Measurements from ENCODE around the gene EFL1.
"Not testable (repeated sequence)": the region's sequence is repeated elsewhere in the genome, so short reads cannot be mapped to it uniquely, and the experiment has no call there.

Gene EFL1

DNA sequence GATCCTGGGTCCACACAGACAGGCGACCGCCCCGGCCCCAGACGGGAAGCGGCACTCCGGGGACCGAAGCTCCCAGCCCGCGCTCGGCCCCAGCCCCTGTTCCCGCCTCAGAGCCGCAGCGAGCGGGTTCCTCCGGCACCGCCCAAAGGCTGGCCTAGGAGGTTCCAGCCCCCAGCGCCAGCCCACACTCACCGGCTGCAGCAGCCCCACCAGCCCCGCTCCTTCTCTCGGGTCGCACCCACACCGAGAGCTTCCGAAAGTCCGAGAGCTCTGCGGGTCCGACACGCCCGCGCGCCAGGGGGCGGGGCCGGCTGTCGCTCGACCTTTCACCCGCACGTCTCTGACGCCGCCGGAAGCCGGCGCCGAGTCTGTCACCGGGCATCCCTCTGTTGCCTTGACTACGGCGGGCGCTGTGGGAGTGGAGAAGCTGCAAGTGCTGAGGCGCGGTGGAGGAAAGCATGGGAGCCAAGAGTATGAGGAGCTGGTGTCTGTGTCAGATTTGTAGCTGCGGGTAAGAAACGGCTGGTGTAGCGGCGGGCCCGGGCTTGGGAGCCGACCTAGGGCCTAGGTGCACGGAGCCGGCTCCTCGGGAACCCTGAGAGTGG, at the start of gene EFL1, which contains the start of gene SAXO2:
Gene EFL1 (minus strand): TSS at position 313 of the 605 bp plus-strand sequence. CDS start 956 bp downstream, outside the sequence.
Gene SAXO2 (plus strand): TSS at position 397 of the 605 bp plus-strand sequence. CDS start 62 bp downstream, at position 459.
- no peaks in the 10 kb centered on the region for H3K9me3 Mint-ChIP-seq
- peaks cover 24% of the 10 kb centered on the region for H3K36me3 Mint-ChIP-seq (ENCODE audit: low read depth)
- peak within 1 kb of the TSS; percentile 82 for H3K27ac Mint-ChIP-seq
- H3K4me1 Mint-ChIP-seq (ENCODE audit: low read depth): peaks cover 29% of the 10 kb centered on the region
- H3K4me3 Mint-ChIP-seq: peak within 1 kb of the TSS; percentile 91
- H3K27me3 Mint-ChIP-seq: no peaks in the 10 kb centered on the region

DNA sequence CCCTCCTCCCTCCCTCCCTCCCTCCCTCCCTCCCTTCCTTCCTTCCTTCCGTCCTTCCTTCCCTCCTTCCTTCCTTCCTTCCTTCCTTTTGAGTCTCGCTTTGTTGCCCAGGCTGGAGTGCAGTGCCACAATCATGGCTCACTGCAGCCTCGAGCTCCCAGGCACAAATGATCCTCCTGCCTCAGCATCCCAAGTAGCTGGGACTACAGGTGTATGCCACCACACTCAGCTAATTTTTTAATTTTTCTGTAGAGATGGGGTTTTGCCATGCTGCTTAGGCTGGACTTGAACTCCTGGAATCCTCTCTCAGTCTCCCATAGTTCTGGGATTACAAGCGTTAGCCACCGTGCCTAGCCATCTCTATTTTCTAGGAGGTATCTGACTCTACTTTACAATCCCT, 48.8 kb upstream of the EFL1 start:
- H3K4me3 Mint-ChIP-seq; H3K27ac Mint-ChIP-seq; H3K4me1 Mint-ChIP-seq (ENCODE audit: low read depth); H3K36me3 Mint-ChIP-seq (ENCODE audit: low read depth); H3K27me3 Mint-ChIP-seq; H3K9me3 Mint-ChIP-seq: not testable (repeated sequence)

DNA sequence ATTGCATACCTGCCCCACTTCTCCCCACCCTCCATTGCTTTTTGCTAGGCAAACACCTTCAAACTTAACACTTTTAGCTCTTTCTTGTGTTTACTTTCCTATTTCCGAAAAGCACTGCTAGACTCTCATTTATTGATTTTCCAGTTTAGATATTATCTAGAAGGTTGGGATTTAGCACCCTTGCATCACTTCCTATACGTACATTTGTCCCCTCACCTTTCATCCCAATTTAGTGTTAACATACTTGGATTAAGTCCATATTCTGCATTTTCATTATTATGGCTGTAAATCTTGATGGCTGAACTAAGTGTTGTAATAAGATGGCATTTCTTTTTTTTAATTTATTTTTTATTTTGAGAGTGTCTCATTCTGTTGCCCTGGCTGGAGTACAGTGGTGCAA, 47.3 kb upstream of the EFL1 start:
- no peaks in the 10 kb centered on the region for H3K27me3 Mint-ChIP-seq
- no peaks in the 10 kb centered on the region for H3K36me3 Mint-ChIP-seq (ENCODE audit: low read depth)
- H3K9me3 Mint-ChIP-seq: peaks cover 4% of the 10 kb centered on the region
- H3K27ac Mint-ChIP-seq: no peak overlapping the region
- H3K4me1 Mint-ChIP-seq (ENCODE audit: low read depth): peaks cover 6% of the 10 kb centered on the region
- H3K4me3 Mint-ChIP-seq: no peak overlapping the region

DNA sequence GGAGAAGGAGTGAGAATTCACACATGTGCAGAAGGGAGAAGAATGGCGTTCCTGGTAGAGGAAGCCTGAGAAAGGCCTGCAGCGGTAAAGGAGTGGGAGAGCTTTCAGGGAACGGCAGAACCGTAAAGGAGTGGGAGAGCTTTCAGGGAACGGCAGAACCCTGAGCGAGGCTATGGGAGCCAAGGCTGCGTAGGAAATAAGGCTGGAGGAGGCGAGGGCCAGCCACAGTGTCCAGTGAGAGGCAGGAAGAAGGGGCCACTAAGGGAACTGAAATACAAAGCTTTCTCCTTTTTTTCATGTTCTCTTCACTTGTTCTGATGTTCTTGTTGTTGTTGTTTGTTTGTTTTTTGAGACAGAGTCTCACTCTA, 45.2 kb upstream of the EFL1 start:
- Mint-ChIP-seq H3K27ac (no peak overlapping the region), H3K4me3 (no peak overlapping the region), H3K9me3 (peaks cover 4% of the 10 kb centered on the region), H3K27me3 (no peaks in the 10 kb centered on the region), H3K36me3 (ENCODE audit: low read depth) (no peaks in the 10 kb centered on the region), H3K4me1 (ENCODE audit: low read depth) (peaks cover 8% of the 10 kb centered on the region)

DNA sequence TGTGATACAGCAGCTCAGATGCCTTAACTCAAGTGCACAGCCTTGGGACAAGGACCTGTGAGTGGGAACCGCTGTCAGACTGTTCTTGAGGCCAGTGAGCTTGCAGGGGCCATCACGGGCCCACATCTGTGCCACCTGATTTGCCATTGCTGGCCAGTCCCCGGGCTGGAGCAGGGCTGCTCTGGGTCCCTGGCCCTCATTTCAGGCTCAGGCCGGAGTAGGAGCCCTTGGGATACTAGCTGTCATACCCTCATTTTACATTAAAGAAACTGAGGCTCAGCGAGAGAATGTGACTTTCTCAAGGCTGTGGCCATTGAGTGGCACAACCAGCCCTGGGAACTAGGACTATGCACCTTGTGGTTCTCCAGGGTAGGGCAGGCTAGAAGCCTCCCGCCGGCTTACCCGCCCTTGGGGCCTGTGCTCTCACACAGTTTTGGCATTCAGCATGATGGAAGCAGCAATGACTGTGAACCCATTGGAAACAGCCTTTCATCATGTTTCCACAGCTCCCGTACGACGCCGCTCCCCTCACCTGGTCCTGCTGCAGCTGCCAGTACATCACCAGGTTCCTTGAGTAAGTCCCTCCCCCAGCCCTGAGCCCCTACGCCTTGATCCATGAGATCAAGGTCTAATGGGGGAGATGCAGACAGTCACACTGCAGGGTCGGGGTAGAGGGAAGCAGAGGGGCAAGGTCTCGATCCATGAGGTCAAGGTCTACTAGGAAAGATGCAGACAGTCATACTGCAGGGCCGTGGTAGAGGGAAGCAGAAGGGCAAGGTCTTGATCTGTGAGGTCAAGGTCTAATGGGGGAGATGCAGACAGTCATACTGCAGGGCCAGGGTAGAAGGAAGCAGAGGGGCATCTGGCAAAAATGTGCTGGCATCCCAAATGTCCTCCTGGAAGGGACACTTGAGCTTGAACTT, 44.5 kb upstream of the EFL1 start:
- Mint-ChIP-seq H3K4me1 (ENCODE audit: low read depth) (peaks cover 8% of the 10 kb centered on the region), H3K4me3 (no peak overlapping the region), H3K36me3 (ENCODE audit: low read depth) (no peaks in the 10 kb centered on the region), H3K27ac (no peak overlapping the region), H3K9me3 (peaks cover 4% of the 10 kb centered on the region), H3K27me3 (no peaks in the 10 kb centered on the region)

DNA sequence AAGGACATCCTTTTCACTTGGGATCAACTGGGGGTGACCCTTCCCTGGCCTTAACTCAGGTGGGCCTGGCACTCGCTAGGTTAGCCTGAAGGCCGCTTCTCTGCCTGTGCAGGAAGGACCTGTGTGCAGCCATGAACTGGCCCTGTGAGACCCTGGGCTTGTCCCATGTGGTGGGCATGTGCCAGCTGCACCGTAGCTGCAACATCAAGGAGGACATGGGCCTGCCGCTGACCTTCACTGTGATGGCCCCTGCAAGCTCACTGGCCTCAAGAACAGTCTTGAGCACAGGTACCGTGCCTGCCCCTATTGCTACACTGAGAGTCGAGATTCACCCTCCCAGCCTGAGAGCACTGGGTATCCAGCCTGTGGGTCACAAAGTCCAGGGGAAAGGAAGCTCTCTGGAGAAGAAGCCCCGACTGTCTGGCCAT, 43.1 kb upstream of the EFL1 start:
- Mint-ChIP-seq H3K4me1 (ENCODE audit: low read depth) (peaks cover 8% of the 10 kb centered on the region), H3K27ac (no peak overlapping the region)

DNA sequence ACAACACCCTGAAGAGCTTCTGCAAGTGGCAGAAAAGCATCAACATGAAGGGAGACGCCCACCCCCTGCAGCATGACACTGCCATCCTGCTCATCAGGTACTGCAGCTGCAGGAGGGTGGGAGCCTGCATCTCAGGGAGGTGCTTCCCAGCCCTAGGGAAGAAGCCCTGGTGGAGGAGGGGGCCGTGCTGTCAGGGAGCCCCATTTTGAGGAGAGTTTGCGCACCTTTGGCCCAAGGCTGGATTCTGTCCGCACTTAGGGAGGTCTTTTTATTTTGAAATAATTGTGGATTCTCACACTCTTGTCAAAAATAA, 42.2 kb upstream of the EFL1 start:
- Mint-ChIP-seq H3K27ac (no peak overlapping the region), H3K4me1 (ENCODE audit: low read depth) (peaks cover 8% of the 10 kb centered on the region), H3K27me3 (no peaks in the 10 kb centered on the region), H3K36me3 (ENCODE audit: low read depth) (no peaks in the 10 kb centered on the region), H3K9me3 (no peaks in the 10 kb centered on the region), H3K4me3 (no peak overlapping the region)

More for the DNA sequence above, 43.1 kb upstream of the EFL1 start:
- peaks cover 3% of the 10 kb centered on the region for H3K9me3 Mint-ChIP-seq
- no peaks in the 10 kb centered on the region for H3K36me3 Mint-ChIP-seq (ENCODE audit: low read depth)
- no peak overlapping the region for H3K4me3 Mint-ChIP-seq
- no peaks in the 10 kb centered on the region for H3K27me3 Mint-ChIP-seq

DNA sequence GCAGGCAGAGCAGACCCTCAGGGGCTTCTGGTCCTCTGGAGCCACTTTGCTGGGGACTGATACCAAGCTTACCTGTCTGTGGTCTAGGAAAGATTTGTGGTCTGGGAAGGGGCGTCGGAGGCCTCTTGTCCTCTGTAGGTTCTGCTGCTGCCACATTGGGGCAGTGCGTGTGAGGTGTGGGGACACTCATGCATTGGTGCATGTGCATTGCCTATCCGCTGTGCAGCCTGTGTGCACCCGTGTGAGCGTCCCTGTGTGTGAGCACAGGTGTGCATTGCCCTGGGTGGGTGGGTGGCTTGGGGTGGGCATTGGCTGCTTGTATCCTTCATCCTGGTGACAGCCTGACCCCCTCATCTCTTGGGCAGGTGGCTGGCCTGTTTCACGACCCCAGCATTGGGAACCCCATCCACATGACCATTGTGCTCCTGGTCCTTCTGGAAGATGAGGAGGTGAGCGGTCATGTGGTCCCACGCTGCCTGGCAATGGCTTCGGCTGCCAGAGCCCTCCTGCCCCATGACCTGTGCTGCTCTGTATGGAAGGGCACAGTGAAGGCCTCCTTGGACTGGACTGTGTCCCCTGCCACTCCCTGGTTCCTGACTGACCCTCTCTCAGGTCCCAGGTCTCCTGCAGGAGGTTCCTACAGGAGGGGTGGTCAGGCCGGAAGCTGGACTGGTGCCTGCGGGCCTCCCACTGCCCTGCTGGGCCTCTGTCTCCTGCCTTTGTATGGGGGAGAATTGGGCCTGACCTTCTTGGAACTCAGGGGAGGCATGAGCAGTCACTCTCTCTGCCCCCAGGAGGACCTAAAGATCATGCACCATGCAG, 41.6 kb upstream of the EFL1 start:
- Mint-ChIP-seq H3K27ac (no peak overlapping the region), H3K27me3 (no peaks in the 10 kb centered on the region), H3K4me3 (no peak overlapping the region), H3K36me3 (ENCODE audit: low read depth) (no peaks in the 10 kb centered on the region), H3K4me1 (ENCODE audit: low read depth) (peaks cover 11% of the 10 kb centered on the region), H3K9me3 (no peaks in the 10 kb centered on the region)

DNA sequence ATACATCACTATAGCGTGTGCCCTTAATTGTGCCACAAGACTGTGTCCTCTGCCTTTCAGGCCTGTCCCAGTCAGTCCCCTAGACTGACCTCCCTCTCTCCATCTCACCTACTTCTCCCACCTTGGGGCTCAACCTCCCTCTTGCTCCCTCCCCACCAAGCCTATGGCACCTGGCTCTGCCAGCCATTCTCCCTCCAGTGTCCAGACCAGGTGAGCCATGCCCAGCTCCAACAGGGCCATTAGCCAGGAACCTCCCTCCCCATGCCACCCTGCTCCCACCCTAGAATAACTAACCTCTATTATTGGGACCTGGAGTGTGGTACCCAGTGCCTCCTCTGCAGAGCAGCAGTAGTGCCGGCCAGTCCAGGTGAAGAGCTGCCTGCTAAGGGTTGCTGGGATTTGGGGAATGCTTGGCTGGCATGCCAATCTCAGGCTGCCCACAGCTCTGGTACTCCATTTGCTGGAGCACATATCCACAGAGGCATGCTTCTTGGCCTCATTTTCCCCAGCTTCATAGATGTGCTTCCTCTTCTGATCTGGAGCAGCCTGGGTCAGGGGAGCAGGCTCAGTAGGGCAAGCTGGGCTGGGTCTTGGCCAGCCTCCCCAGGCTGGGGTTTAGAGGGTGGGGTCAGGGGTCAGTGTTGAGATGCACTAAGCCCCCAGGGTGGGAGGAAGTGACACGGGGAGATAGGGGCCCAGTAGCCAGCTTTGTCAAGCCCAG, 38.9 kb upstream of the EFL1 start:
- peaks cover 22% of the 10 kb centered on the region for H3K4me1 Mint-ChIP-seq (ENCODE audit: low read depth)
- no peaks in the 10 kb centered on the region for H3K27me3 Mint-ChIP-seq
- H3K27ac Mint-ChIP-seq: no peak overlapping the region

DNA sequence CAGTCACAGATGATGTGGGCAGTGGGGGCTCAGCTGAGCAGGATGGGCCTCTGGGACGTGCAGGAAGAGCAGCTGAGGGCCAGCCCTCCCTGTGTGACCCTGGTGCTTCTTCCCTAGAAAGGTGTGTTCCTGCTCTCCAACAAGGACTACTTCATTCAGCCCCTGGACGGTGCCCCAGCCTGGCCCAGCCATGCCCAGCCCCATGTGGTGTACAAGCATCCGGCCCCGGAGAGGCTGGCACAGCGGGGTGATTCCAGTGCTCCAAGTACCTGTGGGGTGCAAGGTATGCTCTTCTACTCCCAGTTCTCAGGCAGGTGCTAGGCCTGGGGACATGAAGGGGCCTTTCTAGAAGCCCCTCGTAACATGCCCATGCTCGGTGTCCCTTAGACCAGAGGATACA, 38.3 kb upstream of the EFL1 start:
- Mint-ChIP-seq H3K27me3 (no peaks in the 10 kb centered on the region), H3K4me1 (ENCODE audit: low read depth) (peaks cover 22% of the 10 kb centered on the region), H3K4me3 (no peak overlapping the region), H3K36me3 (ENCODE audit: low read depth) (no peaks in the 10 kb centered on the region), H3K9me3 (no peaks in the 10 kb centered on the region), H3K27ac (no peak overlapping the region)

More for the DNA sequence above, 38.9 kb upstream of the EFL1 start:
- Mint-ChIP-seq H3K9me3 (no peaks in the 10 kb centered on the region), H3K36me3 (ENCODE audit: low read depth) (no peaks in the 10 kb centered on the region), H3K4me3 (no peak overlapping the region)

DNA sequence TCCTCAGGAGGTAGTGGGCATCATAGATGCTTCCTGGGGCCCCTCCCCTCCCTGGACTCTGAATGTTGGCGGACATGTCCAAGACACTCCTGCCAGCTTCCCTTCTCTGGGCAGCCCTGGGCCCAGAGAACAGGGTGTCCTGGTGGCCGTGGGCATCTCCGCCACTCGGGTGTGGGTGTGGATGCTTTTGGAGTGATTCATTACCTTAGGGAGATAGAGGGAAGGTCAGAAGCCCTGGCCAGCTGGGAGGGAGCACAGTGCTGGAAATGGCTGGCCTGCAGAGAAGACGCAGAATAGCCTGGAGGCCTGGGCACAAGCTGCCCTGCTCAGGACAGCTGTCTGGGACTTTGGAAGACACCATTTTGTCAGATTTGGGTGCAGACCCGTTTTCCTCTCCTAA, 37.8 kb upstream of the EFL1 start:
- H3K9me3 Mint-ChIP-seq; H3K27ac Mint-ChIP-seq; H3K27me3 Mint-ChIP-seq; H3K4me3 Mint-ChIP-seq; H3K36me3 Mint-ChIP-seq (ENCODE audit: low read depth): not testable (repeated sequence)
- peaks cover 21% of the 10 kb centered on the region for H3K4me1 Mint-ChIP-seq (ENCODE audit: low read depth)

DNA sequence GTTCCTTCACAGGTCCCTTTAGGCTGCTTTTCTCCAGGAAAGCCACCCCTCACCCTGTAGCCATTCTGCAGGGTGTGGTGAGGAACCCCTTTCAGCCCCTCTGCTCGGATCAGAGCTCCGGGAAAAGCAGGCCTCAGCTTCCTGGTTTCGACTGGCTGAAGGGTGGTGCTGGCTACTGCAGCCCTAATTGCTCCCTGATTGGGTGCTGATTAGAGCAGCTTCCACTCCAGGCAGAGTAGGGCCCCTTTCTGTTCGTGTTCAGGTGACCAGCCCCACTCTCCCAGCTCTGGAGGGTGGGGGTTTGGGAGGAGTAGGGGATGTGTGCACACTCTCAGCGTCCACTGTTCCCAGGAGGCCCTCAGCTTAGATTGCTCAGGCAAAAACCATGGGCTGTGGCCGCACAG, 37.0 kb upstream of the EFL1 start:
- H3K27me3 Mint-ChIP-seq, H3K27ac Mint-ChIP-seq: not testable (repeated sequence)

DNA sequence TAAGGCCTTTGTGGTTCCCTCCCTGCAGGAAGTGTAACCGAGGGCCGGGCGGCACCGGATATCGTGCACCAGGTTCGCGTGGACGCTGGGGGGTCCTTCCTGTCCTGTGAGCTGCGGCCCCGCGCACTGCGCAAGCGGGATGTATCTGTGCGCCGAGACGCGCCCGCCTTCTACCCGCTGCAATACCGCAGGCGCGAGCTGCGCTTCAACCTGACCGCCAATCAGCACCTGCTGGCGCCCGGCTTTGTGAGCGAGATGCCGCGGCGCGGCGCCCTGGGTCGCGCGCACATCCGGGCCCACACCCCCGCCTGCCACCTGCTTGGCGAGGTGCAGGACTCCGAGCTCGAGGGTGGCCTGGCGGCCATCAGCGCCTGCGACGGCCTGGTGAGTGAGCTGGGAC, 36.0 kb upstream of the EFL1 start:
- H3K27ac Mint-ChIP-seq: no peak overlapping the region
- H3K4me3 Mint-ChIP-seq: no peak overlapping the region
- H3K36me3 Mint-ChIP-seq (ENCODE audit: low read depth): no peaks in the 10 kb centered on the region
- no peaks in the 10 kb centered on the region for H3K9me3 Mint-ChIP-seq
- H3K4me1 Mint-ChIP-seq (ENCODE audit: low read depth): peaks cover 14% of the 10 kb centered on the region
- H3K27me3 Mint-ChIP-seq: no peaks in the 10 kb centered on the region

More for the DNA sequence above, 37.0 kb upstream of the EFL1 start:
- not testable (repeated sequence) for H3K4me3 Mint-ChIP-seq; H3K36me3 Mint-ChIP-seq (ENCODE audit: low read depth); H3K9me3 Mint-ChIP-seq
- peaks cover 14% of the 10 kb centered on the region for H3K4me1 Mint-ChIP-seq (ENCODE audit: low read depth)

DNA sequence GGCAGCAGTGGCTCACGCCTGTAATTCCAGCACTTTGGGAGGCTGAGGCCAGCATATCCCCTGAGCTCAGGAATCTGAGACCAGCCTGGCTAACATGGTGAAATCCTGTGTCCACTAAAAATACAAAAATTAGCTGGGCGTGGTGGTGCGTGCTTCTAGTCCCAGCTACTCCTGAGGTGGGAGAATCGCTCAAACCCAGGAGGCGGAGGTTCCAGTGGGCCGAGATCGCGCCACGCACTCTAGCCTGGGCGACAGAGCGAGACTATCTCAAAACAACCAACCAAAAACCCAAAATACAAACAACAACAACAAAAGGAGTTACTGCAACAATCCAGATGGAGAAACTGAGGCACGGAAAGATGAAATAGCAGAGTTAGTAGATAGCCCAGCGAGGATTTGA, 35.5 kb upstream of the EFL1 start:
- no peaks in the 10 kb centered on the region for H3K36me3 Mint-ChIP-seq (ENCODE audit: low read depth)
- no peaks in the 10 kb centered on the region for H3K27me3 Mint-ChIP-seq
- peaks cover 14% of the 10 kb centered on the region for H3K4me1 Mint-ChIP-seq (ENCODE audit: low read depth)
- no peak overlapping the region for H3K4me3 Mint-ChIP-seq
- H3K27ac Mint-ChIP-seq: no peak overlapping the region
- no peaks in the 10 kb centered on the region for H3K9me3 Mint-ChIP-seq

Data from stimulated activated naive CD8-positive, alpha-beta T cell treated with anti-CD3 and anti-CD28 coated beads, Interleukin-15, Interleukin-2, amounts not matched to agents 100 ng/mL and 50 ng/mL, for 24 hours (primary cell).